ENCODE results near the gene LUZP2.

DNA sequence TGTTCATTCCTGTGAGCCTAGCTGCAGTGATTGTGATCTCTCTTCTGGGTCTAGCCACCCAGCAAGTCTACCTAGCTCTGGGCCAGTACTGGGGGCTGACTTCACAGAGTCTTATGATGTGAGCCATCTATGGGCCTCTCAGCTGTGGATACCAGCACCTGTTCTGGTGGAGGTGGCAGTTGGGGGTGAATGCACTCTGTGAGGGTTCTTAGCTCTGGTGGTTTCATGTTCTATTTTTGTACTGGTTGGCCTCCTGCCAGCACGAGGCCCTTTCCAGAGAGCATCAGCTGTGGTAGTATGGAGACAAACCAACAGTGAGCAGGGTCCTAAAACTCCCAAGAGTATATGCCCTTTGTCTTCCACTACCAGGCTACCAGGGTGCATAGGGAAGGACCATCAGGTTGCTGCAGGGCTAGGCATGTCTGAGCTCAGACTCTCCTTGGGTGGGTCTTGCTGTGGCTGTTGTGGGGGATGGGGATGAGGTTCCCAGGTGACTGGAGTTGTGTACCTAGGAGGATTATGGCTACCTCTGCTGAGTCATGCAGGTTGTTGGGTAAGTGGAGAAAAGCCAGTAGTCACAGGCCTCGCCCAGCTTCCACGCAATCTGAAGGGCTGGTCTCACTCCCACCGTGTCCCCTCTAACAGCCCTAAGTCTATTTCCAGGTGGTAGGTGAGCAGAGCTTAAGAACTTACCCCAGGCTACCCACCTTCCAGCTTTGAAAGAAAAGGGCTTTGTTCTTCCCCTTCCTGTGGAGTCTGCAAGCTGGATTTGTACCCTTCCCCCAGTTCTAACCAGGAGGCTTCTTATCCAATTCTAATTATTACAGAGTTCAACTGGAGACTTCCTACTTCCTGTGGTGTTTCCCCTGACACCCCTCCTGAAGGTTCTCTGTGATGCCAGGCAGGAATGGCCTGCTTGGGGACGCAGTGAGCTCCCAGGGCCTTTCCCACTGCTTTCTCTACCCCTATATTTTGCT is 250.7 kb downstream of the LUZP2 start:
- TF ChIP-seq, protein P1, sequence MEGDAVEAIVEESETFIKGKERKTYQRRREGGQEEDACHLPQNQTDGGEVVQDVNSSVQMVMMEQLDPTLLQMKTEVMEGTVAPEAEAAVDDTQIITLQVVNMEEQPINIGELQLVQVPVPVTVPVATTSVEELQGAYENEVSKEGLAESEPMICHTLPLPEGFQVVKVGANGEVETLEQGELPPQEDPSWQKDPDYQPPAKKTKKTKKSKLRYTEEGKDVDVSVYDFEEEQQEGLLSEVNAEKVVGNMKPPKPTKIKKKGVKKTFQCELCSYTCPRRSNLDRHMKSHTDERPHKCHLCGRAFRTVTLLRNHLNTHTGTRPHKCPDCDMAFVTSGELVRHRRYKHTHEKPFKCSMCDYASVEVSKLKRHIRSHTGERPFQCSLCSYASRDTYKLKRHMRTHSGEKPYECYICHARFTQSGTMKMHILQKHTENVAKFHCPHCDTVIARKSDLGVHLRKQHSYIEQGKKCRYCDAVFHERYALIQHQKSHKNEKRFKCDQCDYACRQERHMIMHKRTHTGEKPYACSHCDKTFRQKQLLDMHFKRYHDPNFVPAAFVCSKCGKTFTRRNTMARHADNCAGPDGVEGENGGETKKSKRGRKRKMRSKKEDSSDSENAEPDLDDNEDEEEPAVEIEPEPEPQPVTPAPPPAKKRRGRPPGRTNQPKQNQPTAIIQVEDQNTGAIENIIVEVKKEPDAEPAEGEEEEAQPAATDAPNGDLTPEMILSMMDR (IDR thresholded peaks at IDR 0.05; ENCODE audit: insufficient read depth, low read length, poor library complexity, severe bottlenecking), result no peak
- no peak for TF ChIP-seq EZH2phosphoT487 (conservative IDR thresholded peaks at IDR 0.05; ENCODE audit: low read length)
